Measurements from ENCODE around the gene FZD7.

FZD7 gene

GRCh38 chr2:202033317-202034248 is at the start of gene FZD7:
Gene FZD7, plus strand, starts transcription at chr2:202033855. Its CDS starts 793 bp downstream, at chr2:202034648.
- DNase-seq (ENCODE audit: extremely low read depth in 1 of 2, low read depth in 1 of 2), result peak; percentile 42 to 77

GRCh38 chr2:201984333-201984732 is 49.3 kb upstream of the FZD7 start:
- DNase-seq (ENCODE audit: extremely low read depth in 1 of 2, low read depth in 1 of 2), result no peak

GRCh38 chr2:201984800-201985525 is 48.7 kb upstream of the FZD7 start:
- no peak for DNase-seq (ENCODE audit: extremely low read depth in 1 of 2, low read depth in 1 of 2)

- DNase-seq (ENCODE audit: extremely low read depth in 1 of 2, low read depth in 1 of 2), result no peak
Observed at GRCh38 chr2:201985728-201986462, 47.8 kb upstream of the FZD7 start.

- no peak for DNase-seq (ENCODE audit: extremely low read depth in 1 of 2, low read depth in 1 of 2)
Observed at GRCh38 chr2:201986463-201986735, 47.3 kb upstream of the FZD7 start.

- DNase-seq (ENCODE audit: extremely low read depth in 1 of 2, low read depth in 1 of 2), result no peak
Observed at GRCh38 chr2:201987426-201987825, 46.2 kb upstream of the FZD7 start.

- no peak for DNase-seq (ENCODE audit: extremely low read depth in 1 of 2, low read depth in 1 of 2)
Observed at GRCh38 chr2:201990069-201990468, 43.6 kb upstream of the FZD7 start.

- no peak for DNase-seq (ENCODE audit: extremely low read depth in 1 of 2, low read depth in 1 of 2)
Observed at GRCh38 chr2:201992960-201993359, 40.7 kb upstream of the FZD7 start.

GRCh38 chr2:201994973-201995638 is 38.5 kb upstream of the FZD7 start:
- no peak for DNase-seq (ENCODE audit: extremely low read depth in 1 of 2, low read depth in 1 of 2)

- DNase-seq (ENCODE audit: extremely low read depth in 1 of 2, low read depth in 1 of 2), result no peak
Observed at GRCh38 chr2:201996006-201996405, 37.6 kb upstream of the FZD7 start.

GRCh38 chr2:201996679-201997314 is 36.9 kb upstream of the FZD7 start:
- DNase-seq (ENCODE audit: extremely low read depth in 1 of 2, low read depth in 1 of 2), result no peak

- no peak for DNase-seq (ENCODE audit: extremely low read depth in 1 of 2, low read depth in 1 of 2)
Observed at GRCh38 chr2:201999279-201999678, 34.4 kb upstream of the FZD7 start.

GRCh38 chr2:202001826-202002225 is 31.8 kb upstream of the FZD7 start:
- DNase-seq (ENCODE audit: extremely low read depth in 1 of 2, low read depth in 1 of 2), result no peak

GRCh38 chr2:202002381-202002780 is 31.3 kb upstream of the FZD7 start:
- no peak for DNase-seq (ENCODE audit: extremely low read depth in 1 of 2, low read depth in 1 of 2)

GRCh38 chr2:202005272-202005887 is 28.3 kb upstream of the FZD7 start:
- no peak for DNase-seq (ENCODE audit: extremely low read depth in 1 of 2, low read depth in 1 of 2)

GRCh38 chr2:202006301-202006700 is 27.4 kb upstream of the FZD7 start:
- no peak for DNase-seq (ENCODE audit: extremely low read depth in 1 of 2, low read depth in 1 of 2)

GRCh38 chr2:202007015-202007982 is 26.4 kb upstream of the FZD7 start:
- no peak for DNase-seq (ENCODE audit: extremely low read depth in 1 of 2, low read depth in 1 of 2)

GRCh38 chr2:202007983-202008354 is 25.7 kb upstream of the FZD7 start:
- DNase-seq (ENCODE audit: extremely low read depth in 1 of 2, low read depth in 1 of 2), result no peak

- DNase-seq (ENCODE audit: extremely low read depth in 1 of 2, low read depth in 1 of 2), result no peak
Observed at GRCh38 chr2:202009019-202009481, 24.6 kb upstream of the FZD7 start.
